ENCODE measurements around the gene POLD3.

- TF ChIP-seq, protein P1, sequence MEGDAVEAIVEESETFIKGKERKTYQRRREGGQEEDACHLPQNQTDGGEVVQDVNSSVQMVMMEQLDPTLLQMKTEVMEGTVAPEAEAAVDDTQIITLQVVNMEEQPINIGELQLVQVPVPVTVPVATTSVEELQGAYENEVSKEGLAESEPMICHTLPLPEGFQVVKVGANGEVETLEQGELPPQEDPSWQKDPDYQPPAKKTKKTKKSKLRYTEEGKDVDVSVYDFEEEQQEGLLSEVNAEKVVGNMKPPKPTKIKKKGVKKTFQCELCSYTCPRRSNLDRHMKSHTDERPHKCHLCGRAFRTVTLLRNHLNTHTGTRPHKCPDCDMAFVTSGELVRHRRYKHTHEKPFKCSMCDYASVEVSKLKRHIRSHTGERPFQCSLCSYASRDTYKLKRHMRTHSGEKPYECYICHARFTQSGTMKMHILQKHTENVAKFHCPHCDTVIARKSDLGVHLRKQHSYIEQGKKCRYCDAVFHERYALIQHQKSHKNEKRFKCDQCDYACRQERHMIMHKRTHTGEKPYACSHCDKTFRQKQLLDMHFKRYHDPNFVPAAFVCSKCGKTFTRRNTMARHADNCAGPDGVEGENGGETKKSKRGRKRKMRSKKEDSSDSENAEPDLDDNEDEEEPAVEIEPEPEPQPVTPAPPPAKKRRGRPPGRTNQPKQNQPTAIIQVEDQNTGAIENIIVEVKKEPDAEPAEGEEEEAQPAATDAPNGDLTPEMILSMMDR (IDR thresholded peaks at IDR 0.05) = no peak
- no peak for TF ChIP-seq POLR2A (IDR thresholded peaks at IDR 0.05)
Observed at GRCh38 chr11:74685338-74685737, 93.0 kb downstream of the POLD3 start.

Measured in thyroid gland (tissue), 4 donors.